Uterus (tissue), 2 donors: ENCODE measurements around the gene TSPAN4.

ENCODE experiments used
- POLR2A ChIP-seq, 2 donors: fragments of 450-650 bp; IDR thresholded peaks; one replicate each; pipeline ENCODE4 v1.6.1; 2016; ENCODE audit warnings: antibody characterized with exemption in 2 of 2, mild to moderate bottlenecking in 1 of 2, moderate library complexity in 1 of 2
- TF ChIP-seq, protein P1 (sequence below), 4 experiments: fragments of 200-600 bp in 2 of 4; fragments of 450-650 bp in 2 of 4; sonication (generic) in 2 of 4; IDR thresholded peaks; one replicate each; pipeline ENCODE4 v1.5.1; 2016 to 2019; ENCODE audit warnings: antibody characterized with exemption in 4 of 4, mild to moderate bottlenecking in 2 of 4, moderate library complexity in 1 of 4

DNA sequence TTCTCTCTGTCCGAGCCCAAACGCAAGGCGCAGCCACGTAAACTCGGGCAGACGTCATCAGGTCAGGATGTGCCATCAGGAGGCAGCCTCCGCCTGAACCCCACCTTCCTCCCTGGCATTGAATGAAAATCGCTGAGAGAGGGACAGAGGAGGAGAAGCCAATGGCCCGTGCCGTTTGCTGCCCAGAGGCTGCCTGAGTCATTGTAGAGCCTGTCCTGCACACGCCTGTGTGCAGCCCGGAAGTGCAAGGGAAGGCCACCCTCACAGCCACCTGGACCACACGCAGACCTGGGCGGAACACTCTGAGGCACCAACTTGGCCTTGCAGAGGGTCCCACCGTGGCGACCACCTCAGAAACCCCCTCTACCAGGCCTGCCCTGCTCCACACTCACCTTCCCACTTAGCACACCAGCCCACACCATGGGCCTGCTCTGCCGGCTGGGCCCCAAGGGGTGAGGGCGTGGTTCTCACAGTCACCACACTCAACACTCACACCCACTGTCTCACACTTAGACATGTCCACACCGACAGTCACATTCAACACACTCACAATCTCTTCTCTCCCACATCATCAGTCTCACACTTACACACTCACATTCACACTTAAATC lies 58.9 kb downstream of the TSPAN4 start:
- TF ChIP-seq, protein P1, sequence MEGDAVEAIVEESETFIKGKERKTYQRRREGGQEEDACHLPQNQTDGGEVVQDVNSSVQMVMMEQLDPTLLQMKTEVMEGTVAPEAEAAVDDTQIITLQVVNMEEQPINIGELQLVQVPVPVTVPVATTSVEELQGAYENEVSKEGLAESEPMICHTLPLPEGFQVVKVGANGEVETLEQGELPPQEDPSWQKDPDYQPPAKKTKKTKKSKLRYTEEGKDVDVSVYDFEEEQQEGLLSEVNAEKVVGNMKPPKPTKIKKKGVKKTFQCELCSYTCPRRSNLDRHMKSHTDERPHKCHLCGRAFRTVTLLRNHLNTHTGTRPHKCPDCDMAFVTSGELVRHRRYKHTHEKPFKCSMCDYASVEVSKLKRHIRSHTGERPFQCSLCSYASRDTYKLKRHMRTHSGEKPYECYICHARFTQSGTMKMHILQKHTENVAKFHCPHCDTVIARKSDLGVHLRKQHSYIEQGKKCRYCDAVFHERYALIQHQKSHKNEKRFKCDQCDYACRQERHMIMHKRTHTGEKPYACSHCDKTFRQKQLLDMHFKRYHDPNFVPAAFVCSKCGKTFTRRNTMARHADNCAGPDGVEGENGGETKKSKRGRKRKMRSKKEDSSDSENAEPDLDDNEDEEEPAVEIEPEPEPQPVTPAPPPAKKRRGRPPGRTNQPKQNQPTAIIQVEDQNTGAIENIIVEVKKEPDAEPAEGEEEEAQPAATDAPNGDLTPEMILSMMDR (IDR thresholded peaks at IDR 0.05) = no peak
- TF ChIP-seq POLR2A (IDR thresholded peaks at IDR 0.05) = no peak
